GM18907 (cell line): Measurements from ENCODE around the gene TCF4.

ENCODE experiments used
- ATAC-seq: cut with Tn5 transposase; IDR thresholded peaks from one replicate; pipeline ENCODE4 v1.9.1; 2021; ENCODE audit warnings: mild to moderate bottlenecking, moderate library complexity; ENCODE audit not compliant: unreplicated experiment

The TCF4 gene

DNA sequence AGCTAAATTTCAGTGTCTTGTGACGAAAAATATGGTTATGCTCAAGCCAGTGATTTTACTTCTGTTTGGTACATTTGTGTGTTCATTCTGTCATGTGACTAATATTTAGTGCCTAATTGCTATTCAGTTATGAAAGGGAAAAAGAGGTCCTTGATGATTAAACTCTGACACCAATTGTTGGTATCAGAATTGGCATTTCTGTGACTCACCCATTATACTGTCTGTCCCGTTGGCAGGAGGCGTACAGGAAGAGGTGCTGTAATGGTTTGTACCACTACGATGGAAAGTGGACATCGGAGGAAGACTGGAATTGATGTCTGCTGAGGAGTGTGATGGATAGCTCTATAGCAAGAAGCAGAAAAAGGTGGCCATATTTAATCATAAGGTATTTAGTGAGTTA, 318.4 kb downstream of the TCF4 start:
- no peak for ATAC-seq

DNA sequence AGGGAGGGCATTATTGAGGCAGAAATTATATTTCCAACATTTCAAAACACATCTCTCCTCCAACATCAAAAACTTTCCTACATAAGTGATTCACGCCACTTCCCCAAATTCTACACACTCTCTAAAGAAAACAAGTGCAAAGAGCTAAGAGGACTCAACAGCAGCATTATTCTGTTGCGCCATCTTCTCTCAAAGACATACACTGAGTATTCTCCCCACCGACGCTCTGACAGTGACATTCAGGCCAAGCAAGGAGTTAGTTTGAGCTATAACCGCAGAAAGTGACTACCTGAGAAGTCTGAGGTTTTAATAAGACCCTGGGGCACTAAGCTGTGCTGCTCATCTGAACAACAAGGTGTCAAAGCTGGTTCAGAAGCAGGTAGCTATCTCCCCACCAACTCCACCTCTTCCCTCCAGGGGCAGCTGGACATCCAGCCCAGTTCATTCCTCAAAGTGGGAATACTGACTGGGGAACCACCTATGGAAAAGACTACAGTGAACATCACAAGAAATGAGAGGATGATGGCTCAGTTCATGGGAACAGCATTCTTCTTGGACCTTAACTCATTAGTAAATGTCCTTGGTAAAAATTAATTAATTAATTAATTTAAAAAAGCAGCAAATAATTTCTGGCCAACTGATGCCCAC, 319.2 kb downstream of the TCF4 start:
- ATAC-seq, result peak; percentile 54

DNA sequence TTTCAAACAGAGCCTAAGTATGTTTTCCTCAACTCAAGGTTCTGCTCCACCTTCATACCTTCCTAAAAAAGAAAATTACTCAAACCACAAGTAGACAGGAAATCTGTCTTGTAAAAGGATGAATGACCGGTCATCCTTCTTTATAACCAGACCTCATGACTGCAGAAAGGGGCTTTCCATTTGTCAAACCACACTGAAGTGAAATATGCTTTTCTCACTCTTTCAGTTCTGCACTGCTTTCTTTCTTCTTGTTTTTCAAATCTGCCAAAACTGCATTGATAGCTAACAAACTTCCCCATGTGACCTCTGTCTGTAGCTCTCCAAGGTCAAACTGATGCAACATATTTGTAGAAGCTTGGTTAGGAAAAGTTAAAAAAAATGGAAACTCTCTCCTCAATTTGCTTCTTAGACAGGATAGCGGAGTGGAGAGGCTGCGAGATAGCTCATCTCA, 319.8 kb downstream of the TCF4 start:
- ATAC-seq, result peak; percentile 84

DNA sequence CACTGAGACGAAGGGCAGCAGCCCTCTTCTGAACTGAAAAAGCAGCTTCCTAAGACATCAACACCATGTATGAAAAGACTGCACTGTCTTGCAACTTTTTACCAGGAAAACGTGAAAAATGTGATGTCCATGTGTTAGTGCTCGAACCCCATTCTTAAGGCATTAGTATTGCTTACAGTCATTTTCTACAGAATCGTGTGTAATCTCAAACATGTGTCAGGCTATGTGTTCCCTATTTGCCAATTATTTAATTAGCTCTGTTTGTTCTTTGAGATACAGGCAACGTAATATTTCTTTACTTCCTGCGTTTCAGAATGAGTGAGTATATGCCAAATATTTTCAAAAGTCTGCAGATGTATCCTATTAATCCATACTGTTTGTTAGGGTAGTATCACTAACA, 321.0 kb downstream of the TCF4 start:
- ATAC-seq, result no peak

DNA sequence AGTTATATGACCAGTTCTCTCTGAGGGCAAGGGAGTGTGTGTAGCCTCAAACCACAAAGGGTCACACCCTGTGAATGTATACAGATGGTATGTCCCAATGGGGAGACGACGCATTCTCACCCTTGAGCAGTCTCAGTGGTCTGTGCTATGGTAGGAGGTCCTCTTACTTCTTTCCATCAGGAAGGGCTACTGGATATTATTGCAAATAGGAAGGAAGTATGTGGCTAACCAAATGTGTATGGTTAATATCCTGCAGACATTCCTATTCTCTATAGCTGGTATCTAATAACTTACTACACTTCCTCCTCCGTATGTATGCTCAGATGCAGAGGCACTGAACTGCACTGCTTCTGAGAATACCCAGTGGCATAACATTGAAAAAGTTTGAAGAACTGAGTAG, 322.0 kb downstream of the TCF4 start:
- peak; percentile 66 for ATAC-seq

DNA sequence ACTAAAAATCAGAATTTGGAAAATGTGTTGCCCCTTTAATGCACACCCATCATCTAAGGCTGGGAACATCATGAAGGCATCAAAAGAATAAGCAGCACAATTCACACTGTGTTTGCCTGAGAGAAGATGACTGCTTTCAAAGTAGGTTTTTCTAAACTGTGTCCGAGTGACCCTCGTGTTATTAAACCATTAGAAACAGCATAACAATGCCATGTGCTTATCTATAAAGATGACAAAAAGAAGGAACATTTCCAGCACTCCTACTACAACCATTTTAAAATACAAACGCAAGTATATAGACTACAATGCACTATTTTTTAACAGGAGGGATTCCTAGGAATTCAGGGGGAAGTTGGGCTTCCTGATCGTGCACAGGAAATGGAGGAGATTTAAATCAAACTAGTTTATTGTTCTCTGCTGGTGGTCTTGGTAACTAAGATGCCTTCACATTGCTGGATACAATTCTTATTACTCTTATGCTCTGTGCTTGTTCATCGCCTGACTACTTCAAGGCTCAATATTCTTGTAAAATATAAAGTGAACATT, 322.8 kb downstream of the TCF4 start:
- no peak for ATAC-seq

DNA sequence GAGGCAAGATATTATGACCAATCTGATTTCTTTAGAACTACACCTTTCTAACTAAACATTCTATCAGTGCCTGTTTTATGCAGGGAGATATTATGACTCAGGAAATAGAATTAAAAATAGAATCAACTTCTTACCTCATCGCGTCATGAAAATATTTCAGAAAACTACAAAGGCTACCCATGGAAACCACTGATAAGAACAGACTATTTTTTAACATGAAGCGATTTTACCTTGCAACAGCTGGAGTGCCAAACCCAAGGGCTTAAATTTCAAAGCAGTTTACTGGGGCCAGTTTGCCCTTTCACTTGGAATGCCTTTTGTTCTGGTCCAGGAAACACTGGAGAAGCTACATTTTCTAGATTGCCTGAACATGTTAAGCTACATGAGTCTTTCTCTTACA, 323.9 kb downstream of the TCF4 start:
- no peak for ATAC-seq

DNA sequence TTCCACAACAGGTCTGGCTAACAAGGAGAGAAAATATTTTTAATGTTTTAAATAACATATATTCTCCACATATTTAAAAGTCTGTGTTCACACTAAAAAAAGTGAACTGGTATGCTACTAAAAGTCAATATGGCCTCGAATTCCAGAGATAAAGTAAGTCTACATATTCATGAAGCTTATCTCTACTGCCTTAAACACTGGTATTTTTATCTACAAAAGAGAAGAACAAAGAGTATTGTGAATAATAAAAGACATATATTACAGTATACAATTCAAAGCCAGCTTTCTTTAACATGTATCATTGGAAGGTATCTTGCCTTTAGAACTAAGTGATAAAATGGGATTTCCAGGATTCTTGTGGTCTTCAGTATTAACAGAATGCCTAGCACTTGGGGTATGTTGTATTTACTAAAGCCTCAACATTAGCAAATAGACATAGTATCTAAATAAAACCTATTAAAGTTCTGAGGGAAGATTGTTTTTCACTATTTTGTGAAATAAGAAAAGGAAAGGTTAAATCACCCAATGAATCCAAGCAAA, 325.9 kb downstream of the TCF4 start:
- no peak for ATAC-seq

DNA sequence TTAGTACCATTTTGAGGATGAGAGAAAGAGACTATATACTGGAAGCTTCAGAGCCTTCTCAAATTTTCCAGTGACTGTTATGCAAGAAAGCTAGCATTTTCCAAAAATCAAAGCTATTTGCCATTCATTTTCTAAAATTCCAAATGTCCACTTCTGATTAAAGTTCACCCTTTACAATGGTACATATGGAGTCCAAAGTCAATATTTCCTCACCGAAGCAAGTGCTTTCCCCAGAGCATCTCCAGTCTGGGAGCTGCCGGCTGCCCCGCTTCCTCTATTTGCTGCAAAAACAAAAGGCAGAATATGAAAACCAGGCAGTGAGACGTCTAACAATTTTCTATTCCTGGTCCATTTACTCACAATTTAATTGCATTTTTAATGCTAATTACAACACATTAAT, 326.7 kb downstream of the TCF4 start:
- no peak for ATAC-seq

DNA sequence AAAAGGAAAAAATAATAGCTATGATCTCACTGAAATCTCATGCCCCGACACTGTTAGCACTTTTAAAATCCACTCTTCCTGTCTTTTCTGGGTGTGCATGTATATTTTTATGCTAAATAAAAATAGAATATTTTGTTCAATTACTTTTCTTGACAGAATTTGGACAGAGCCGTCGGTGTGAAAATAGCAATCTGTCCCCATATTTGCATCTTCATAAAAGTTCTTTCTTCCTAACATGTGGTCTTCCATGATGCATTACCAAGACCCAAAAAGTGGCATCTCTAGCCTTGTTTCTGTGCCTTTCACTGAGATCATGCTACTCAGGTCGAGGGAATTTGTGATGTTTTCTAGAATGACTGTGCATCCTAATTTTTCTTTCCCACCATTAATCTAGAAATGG, 329.9 kb downstream of the TCF4 start:
- ATAC-seq, result no peak

DNA sequence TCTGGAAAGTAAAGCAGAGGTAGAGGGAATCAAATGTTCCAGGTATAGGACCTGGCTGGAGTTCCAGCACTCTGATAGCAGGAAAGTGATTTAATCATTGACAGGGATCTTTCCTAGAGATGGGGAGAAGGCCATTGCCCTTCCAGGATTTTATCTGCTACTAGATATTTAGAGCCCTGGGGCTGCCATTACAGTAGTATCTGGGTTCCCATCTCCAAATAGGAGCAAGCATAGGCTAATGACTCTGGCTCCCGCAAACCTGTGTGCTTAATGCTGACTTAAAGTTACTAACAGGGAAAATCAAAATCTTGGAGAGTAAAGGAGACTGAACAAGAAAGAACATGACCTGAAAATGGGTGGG, 331.1 kb downstream of the TCF4 start:
- ATAC-seq, result no peak

DNA sequence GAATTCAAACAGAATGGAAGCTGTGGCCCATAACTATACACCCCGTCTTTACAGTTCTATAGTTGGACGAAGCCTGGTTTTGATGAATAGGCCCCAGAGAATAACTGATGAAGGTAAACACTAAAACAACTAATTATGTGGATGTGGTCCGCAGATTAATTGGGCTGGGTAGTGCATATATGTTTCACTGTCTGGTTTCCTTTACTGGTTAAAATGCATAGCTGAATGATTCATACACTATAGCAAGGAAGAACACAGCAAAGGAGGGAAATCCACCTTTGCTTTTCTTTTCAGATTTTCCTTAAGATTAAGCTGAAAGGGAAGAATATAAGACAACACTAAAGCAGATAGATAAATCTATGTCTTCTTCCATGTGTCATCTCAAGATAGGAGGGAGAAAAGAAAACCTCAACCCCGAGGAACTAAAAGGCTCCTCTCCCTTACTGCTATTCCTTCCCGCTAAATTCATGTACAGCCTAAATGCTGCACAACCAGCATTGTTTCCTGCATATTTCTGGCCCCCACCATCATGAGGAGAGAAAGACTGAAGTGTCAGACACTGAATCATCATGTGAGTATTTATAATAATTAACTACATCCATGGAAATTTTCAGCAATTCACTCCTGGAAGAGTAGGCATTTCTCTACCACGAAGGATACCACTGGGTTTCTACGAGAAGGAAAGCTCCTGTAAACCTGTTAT, 331.6 kb downstream of the TCF4 start:
- ATAC-seq, result no peak

DNA sequence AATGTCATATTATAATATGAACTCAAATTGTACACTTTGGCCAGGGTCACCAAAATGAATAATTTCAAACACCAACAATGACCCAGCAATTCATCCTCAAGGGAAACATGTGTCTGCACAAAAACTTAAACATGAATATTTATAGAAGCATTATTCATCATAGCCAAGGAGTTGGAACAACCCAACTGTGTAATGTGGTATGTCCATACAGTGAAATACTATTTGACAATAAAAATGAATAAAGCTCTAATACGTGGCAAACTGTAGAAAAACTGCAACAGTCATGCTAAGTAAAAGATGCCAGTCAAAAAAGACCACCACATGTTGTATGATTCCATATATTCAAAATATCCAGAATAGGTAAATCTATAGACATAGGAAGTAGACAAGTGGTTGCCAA, 334.2 kb downstream of the TCF4 start:
- no peak for ATAC-seq

DNA sequence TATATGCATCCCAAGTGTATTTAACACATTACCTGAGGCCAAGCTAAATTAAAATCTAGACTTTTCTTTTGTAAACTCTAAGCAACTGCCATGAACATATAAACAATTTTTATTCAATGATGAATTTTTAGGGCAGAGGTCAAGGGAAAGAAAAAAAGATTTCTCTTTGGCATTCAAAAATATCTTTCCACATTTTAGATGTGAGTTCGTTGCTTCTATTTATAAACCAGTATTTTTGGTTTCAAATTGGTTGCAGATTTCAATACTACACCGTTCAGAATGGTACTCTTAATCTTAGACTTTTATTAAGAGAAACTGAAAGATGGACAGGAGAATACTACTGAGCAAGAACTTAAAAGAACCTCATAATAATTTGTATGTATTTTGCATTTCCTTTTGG, 335.1 kb downstream of the TCF4 start:
- peak; percentile 54 for ATAC-seq

DNA sequence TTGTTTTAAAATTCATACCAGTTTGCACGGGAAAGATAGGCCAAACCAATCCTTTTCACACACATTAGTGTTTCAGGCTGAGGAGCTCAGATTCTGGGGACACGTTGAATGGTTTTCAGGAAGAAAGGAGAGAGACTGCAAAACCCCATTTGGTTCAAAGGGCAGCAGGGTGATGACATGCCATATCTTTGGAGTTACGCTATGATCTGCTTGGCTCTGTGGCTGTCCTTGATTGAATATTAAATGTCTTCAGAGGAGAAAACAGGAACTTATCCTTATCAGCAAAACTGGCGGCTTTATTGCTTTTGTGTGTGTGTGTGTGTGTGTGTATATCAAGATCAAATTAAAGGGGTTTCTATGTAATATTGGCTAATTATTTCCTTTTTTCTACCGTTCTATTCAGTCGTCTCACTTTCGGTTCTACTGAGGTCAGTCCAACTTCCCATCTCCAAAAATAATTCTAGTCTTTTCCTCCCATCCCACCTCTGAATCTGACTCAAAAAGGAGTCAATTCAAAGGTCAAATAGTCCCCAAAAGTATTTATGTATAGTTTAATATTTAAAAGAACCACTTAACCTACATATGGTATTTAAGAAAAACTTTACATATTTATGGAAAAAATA, 335.8 kb downstream of the TCF4 start:
- no peak for ATAC-seq

DNA sequence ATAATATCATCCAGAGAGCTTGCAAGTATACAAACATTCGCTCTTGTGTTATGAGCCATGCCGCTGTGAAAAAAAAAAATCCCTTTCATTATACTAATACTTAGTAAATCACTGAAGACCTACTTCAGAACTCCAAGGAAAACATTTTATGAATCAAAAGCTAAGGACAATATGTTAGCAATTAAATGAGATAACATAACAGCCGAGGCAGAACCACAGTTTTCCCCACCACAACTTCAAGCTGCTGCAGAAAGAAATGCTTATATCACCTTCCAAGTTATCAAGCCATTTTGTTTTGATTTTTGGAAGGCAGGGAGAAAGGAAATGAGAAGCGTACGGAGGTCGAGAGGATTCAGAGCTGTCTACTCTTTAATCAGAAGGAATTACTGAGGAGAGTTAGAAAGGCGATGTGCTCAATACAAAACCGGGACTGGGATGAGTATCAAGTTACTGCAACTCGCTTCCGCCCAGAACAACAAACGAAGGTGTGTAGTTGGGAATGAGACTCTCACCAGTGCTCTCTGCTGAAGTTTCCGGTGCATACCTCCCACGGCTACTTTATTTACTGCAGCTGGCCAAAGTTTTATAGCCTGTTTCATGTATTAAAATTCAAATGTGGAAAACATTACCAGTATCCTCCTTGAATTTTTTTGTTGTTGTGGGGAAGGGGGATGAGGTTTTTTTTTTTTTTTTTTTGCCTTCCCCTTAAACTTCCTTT, 336.6 kb downstream of the TCF4 start:
- no peak for ATAC-seq

DNA sequence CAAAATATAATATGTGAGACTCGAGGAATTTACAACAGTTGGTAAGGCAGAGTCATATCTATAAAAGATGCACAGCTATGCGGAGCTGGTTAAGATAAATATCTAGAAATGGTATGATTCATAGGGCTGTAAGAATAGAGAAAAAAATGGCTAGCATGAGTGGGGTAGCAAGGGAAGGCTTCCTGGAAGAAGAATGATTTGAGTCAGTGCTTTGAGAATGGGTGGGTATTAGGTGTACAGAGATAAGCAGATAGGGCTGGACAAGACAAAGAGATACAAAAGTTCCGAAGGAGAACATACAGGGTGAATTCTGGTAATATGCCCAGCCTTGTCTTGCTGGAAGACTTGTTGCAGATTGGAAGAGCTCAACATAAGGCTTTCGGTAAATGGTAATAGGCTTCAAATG, 337.2 kb downstream of the TCF4 start:
- no peak for ATAC-seq

DNA sequence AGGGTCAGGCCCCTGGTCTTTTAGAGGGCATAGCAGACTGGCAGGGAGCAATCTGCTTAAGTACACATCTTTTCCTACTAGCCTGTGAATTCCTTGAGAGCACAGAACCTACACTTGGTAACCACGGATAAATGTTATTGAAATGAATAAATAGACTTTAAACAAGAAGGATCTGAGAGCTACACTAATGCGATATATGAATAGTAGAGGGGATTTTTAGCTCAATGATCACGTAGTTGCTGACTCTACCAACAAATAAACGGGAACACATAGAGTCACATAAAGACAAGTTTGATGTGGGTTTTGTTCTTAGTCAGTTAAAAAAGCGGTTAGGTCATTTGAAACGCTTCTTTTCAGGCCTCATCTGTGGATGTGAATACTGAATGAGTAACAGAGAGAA, 338.4 kb downstream of the TCF4 start:
- ATAC-seq, result peak; percentile 47

DNA sequence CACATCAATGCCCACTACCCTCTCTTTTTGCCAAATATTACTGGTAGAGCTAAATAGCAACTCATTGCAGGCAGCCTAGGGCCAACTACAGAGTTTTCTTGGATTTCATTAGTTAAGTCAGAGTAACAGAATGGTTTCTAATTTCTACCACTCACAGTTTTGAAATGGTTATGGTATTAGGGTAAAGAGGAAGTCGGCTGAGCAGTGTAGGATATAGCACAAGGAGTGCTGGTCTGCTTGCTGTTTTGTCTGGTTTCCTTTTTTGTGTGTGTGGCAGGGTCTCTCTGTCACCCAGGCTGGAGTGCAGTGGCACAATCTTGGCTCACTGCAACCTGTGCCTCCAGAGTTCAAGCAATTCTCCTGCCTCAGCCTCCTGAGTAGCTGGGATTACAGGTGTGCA, 339.5 kb downstream of the TCF4 start:
- ATAC-seq, result no peak

DNA sequence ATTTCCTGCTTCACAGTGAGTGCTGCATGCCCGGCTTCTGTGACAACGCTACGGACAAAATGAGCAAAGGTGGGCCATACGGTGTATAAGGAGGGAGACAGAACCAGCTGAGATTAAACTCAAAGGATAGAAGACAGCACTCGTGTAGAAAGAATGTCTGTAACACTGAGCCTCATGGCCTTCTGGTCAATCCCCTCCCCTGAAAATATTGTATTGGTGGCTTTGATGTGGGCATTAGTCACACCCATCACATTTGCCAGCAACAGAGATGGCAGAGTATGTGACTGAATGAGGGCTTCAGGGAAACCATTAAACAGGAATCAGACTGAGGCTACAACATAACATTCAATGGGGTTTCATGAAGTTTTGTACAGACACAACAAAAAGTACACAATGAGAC, 341.0 kb downstream of the TCF4 start:
- ATAC-seq, result no peak

DNA sequence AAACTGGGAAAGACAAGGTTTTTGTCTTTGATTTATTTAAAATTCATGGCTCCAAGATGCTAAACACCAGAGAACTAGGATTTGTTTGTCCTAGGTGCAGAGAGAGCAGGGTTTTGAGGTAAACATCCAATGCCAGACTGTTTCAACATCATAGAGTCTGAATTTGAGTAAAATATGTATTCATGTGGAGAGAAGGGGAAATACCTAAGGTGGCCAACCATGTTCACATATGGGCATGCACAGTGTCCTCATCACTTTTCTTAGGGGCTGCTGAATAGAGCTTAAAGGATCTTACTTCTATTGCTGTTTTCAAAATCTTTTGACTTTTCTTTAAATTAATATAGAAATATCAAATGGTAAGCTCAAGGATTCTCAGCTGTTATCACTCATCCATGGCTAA, 341.7 kb downstream of the TCF4 start:
- peak; percentile 49 for ATAC-seq
